Tibial nerve (tissue), 4 donors: ENCODE data around the gene COX20. TPM values are rescaled to one million over a fixed set of nuclear protein-coding genes. Genes with fewer than 3 reads are reported as not detected.
A peak's percentile ranks its signal among the peaks of the same experiment; 100 is the strongest.
"Not testable (repeated sequence)": the region's sequence is repeated elsewhere in the genome, so short reads cannot be mapped to it uniquely, and the experiment has no call there.

Experiments
- DNase-seq, 2 donors: peaks; one replicate each; pipeline ENCODE4 v3.0.0-alpha.2; 2019; ENCODE audit warnings: low spot score in 2 of 2
- H3K27ac ChIP-seq, 4 donors: fragments of 200-600 bp; sonication (generic) in 3 of 4; one replicate each; pipeline ENCODE4 v1.5.1; 2017 to 2019; ENCODE audit warnings: mild to moderate bottlenecking in 1 of 4
- H3K27me3 ChIP-seq, 2 donors: fragments of 200-600 bp; sonication (generic) in 1 of 2; one replicate each; pipeline versions ENCODE4 v1.5.1 to v1.6.0; 2017 to 2019
- H3K36me3 ChIP-seq, 3 donors: fragments of 200-600 bp; sonication (generic); one replicate each; pipeline ENCODE4 v1.5.1; 2018 to 2019
- H3K4me1 ChIP-seq, 4 donors: fragments of 200-600 bp; sonication (generic) in 3 of 4; one replicate each; pipeline ENCODE4 v1.5.1; 2017 to 2019
- H3K4me3 ChIP-seq, 4 donors: fragments of 200-600 bp; sonication (generic) in 3 of 4; one replicate each; pipeline ENCODE4 v1.5.1; 2017 to 2019; ENCODE audit warnings: mild to moderate bottlenecking in 1 of 4, moderate library complexity in 1 of 4
- H3K9me3 ChIP-seq, 4 donors: fragments of 200-600 bp; sonication (generic) in 3 of 4; one replicate each; pipeline ENCODE4 v1.5.1; 2017 to 2019
- EP300 ChIP-seq, 2 donors: sonication (generic); formaldehyde crosslinking; IDR thresholded peaks; one replicate each; pipeline ENCODE4 v1.6.1; 2017; ENCODE audit warnings: antibody characterized with exemption in 2 of 2, mild to moderate bottlenecking in 1 of 2
- POLR2A ChIP-seq, 2 donors: fragments of 450-650 bp; IDR thresholded peaks; one replicate each; pipeline ENCODE4 v1.6.1; 2017; ENCODE audit warnings: antibody characterized with exemption in 2 of 2, mild to moderate bottlenecking in 2 of 2, moderate library complexity in 2 of 2
- WGBS, 2 donors: methylation state at CpG; one replicate each; pipeline ENCODE4 v1.1.5; 2018; 5-methylcytosine and 5-hydroxymethylcytosine counted together
- total RNA-seq, 4 donors: library from RNA; depleted of rRNA; stranded (reverse); fragments of >200 nt; gene quantifications; one replicate each; pipeline ENCODE4 v1.1.0, GENCODE V29; 2016
- TF ChIP-seq, protein P1 (sequence below), 5 experiments: fragments of 200-600 bp in 3 of 5; fragments of 450-650 bp in 2 of 5; sonication (generic) in 3 of 5; IDR thresholded peaks; one replicate each; pipeline ENCODE4 v1.5.1; 2016 to 2019; ENCODE audit warnings: antibody characterized with exemption in 5 of 5, mild to moderate bottlenecking in 3 of 5, moderate library complexity in 2 of 5

Gene COX20
- total RNA-seq, 4 donors from 2014 or later: 20.2 to 44.4 (median 39.5) TPM

DNA sequence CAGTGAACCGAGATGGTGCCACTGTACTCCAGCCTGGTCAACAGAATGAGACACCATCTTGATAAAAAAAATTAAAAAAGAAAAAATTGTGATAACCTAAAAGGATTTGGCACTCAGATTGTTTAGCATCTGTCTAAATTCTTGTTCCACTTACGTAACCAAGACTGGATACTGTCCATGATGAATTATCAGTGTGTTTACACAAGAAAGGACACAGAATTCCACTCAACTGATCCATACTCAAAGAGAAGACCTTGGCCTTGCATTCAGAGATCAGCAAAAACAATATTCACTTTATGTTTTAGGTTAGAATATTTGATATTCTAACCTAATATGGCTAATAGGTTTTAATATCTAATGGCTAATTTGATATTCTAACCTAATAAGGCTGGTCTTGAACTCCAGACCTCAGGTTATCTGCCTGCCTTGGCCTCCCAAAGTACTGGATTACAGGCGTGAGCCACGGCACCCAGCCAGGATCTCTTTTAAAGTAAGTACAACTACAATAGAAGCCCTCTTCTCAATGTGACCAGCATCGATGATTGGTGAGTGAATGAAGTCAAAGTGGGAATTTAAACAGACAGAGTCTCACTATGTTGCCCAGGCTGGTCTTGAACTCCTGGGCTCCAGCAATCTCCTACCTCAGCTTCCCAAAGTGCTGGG is 43.1 kb upstream of the COX20 start:
- TF ChIP-seq POLR2A (IDR thresholded peaks at IDR 0.05) (no peak), EP300 (IDR thresholded peaks at IDR 0.05) (no peak)
- TF ChIP-seq, protein P1, sequence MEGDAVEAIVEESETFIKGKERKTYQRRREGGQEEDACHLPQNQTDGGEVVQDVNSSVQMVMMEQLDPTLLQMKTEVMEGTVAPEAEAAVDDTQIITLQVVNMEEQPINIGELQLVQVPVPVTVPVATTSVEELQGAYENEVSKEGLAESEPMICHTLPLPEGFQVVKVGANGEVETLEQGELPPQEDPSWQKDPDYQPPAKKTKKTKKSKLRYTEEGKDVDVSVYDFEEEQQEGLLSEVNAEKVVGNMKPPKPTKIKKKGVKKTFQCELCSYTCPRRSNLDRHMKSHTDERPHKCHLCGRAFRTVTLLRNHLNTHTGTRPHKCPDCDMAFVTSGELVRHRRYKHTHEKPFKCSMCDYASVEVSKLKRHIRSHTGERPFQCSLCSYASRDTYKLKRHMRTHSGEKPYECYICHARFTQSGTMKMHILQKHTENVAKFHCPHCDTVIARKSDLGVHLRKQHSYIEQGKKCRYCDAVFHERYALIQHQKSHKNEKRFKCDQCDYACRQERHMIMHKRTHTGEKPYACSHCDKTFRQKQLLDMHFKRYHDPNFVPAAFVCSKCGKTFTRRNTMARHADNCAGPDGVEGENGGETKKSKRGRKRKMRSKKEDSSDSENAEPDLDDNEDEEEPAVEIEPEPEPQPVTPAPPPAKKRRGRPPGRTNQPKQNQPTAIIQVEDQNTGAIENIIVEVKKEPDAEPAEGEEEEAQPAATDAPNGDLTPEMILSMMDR (IDR thresholded peaks at IDR 0.05): no peak
- WGBS, 2 donors: 75 to 78% methylated on average over 5 of the region's 5 CpGs
- H3K36me3 ChIP-seq: no peaks in the 10 kb centered on the region
- H3K4me1 ChIP-seq: no peaks in the 10 kb centered on the region
- peaks cover 0 to 5% of the 10 kb centered on the region in 2 donors for H3K27me3 ChIP-seq
- no peaks in the 10 kb centered on the region for H3K9me3 ChIP-seq
- no peak overlapping the region for H3K4me3 ChIP-seq
- no peak overlapping the region for H3K27ac ChIP-seq
- DNase-seq: no peak

DNA sequence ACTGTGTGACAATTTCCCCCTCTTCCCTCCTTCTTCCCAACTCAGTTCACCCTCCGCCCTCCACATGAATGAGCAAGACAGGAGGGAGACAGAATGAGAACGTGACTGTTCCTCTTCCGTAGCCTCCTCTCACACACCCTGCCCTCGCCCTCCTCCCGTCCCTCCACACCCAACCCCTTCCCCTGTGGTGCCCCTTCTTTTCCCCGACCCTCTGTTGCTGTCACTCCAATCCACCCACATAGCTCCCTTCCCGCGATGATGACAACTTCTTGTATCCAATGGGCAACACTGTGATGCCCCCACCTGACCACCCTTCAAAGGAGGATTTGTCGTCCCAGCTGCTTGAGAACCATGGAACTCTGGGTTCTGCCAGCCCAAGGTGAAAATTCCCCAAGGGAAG is 41.4 kb upstream of the COX20 start:
- Histone ChIP-seq H3K4me3 (no peak overlapping the region), H3K27me3 (no peaks in the 10 kb centered on the region)
- 88 to 89% methylated on average over 9 of the region's 9 CpGs for WGBS, 2 donors

DNA sequence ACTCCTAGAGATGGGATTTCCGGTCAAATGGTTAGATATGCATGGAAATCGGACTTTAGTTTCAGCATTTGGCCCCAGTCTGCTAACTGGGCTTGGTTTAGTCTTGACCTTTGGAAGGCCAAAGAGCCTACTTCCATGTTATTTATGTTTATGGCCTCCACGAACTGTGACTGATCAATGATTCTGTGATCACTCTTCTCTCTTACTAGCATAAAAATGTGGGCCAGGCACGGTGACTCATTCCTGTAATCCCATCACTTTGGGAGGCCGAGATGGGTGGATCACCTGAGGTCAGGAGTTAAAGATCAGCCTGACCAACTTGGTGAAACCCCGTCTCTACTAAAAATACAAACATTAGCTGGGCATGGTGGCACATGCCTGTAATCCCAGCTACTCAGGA is 40.9 kb upstream of the COX20 start:
- not testable (repeated sequence) for H3K36me3 ChIP-seq, H3K9me3 ChIP-seq, H3K4me3 ChIP-seq, H3K27ac ChIP-seq, H3K4me1 ChIP-seq, H3K27me3 ChIP-seq, DNase-seq
- WGBS, 2 donors: 89 to 91% methylated on average over 6 of the region's 6 CpGs

More for the DNA sequence above, 41.4 kb upstream of the COX20 start:
- no peak for TF ChIP-seq POLR2A (IDR thresholded peaks at IDR 0.05)
- TF ChIP-seq EP300 (IDR thresholded peaks at IDR 0.05): no peak
- TF ChIP-seq, protein P1 (IDR thresholded peaks at IDR 0.05): no peak
- no peak overlapping the region for H3K27ac ChIP-seq
- H3K36me3 ChIP-seq: no peaks in the 10 kb centered on the region
- no peaks in the 10 kb centered on the region for H3K4me1 ChIP-seq
- H3K9me3 ChIP-seq: no peaks in the 10 kb centered on the region
- DNase-seq: no peak

DNA sequence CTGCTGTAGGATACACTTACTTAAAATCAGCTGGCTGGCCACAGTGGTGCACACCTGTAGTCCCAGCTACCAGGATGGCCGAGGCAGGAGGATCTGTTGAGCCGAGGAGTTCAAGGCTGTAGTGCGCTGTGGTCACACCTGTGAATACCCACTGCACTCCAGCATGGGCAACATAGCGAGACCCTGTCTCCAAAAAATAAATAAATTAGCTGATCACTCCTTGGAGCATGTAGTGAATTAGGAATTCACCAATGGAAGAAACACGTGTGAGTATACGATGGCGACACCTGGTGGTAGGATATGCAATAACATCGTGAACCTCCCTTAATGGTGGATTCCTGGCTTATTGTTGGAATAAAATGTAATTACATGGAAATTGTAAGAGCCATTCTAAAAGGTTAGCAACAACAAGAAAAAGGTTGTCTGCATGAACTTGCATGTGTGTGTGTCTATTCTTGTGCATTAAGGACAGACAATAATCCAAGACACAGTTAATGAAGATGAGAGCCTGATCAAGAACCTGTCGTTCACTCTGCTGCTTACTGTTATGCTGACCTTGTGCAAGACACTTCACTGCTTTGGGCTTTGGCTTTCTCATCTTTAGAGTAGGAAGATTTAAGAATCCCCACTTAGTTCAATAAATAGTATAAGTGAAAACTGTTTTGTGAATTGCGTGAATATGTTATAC is 38.6 kb upstream of the COX20 start:
- Histone ChIP-seq H3K27me3 (no peaks in the 10 kb centered on the region), H3K36me3 (no peaks in the 10 kb centered on the region), H3K27ac (no peak overlapping the region), H3K9me3 (no peaks in the 10 kb centered on the region), H3K4me1 (no peaks in the 10 kb centered on the region), H3K4me3 (no peak overlapping the region)
- DNase-seq: peak; percentile 51 to 89
- TF ChIP-seq POLR2A (IDR thresholded peaks at IDR 0.05) (no peak), EP300 (IDR thresholded peaks at IDR 0.05) (no peak)
- TF ChIP-seq, protein P1 (IDR thresholded peaks at IDR 0.05): peak; percentile 67 to 86 (median 86)
- WGBS, 2 donors: 42 to 47% methylated on average over 10 of the region's 10 CpGs

DNA sequence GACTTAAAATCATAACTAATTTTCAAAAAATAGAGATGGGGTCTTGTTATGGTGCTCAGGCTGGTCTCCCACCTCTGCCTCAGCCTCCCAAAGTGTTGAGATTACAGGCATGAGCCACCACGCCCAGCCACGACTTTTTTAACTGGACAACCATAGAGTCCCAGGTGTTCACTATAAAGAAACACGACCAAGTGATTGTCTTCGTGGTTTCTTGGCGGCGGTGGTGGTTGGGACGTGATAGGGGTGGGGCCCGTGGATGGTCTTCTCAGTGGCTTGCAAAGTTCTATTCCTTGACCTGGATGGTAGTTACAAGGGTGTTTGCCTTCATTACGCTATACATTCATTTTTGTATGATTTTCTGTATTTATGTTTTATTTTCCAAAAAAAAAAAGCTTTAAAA is 34.6 kb upstream of the COX20 start:
- DNase-seq: no peak
- H3K27ac ChIP-seq: no peak overlapping the region
- WGBS, 2 donors: 86 to 89% methylated on average over 9 of the region's 9 CpGs
- no peaks in the 10 kb centered on the region for H3K36me3 ChIP-seq
- H3K27me3 ChIP-seq: no peaks in the 10 kb centered on the region
- no peak overlapping the region for H3K4me3 ChIP-seq
- H3K4me1 ChIP-seq: no peaks in the 10 kb centered on the region
- no peaks in the 10 kb centered on the region for H3K9me3 ChIP-seq
- no peak for TF ChIP-seq POLR2A (IDR thresholded peaks at IDR 0.05)
- TF ChIP-seq, protein P1 (IDR thresholded peaks at IDR 0.05): no peak
- no peak for TF ChIP-seq EP300 (IDR thresholded peaks at IDR 0.05)
